ENCODE data around the gene UBE2F.
"Not testable (repeated sequence)": the region's sequence is repeated elsewhere in the genome, so short reads cannot be mapped to it uniquely, and the experiment has no call there.

UBE2F gene

GRCh38 chr2:238042090-238042489, 75.3 kb downstream of the UBE2F start:
- in situ Hi-C loops (cut with MboI; ENCODE audit: low sequenced_read_pairs): no loop called here

GRCh38 chr2:238042849-238043584, 76.2 kb downstream of the UBE2F start:
- in situ Hi-C loops (cut with MboI; ENCODE audit: low sequenced_read_pairs): no loop called here

- in situ Hi-C loops (cut with MboI; ENCODE audit: low sequenced_read_pairs): no loop called here
Measured at GRCh38 chr2:238043851-238044250, 77.0 kb downstream of the UBE2F start.

- in situ Hi-C loops (cut with MboI; ENCODE audit: low sequenced_read_pairs): no loop called here
Measured at GRCh38 chr2:238045575-238045974, 78.8 kb downstream of the UBE2F start.

- in situ Hi-C loops (cut with MboI; ENCODE audit: low sequenced_read_pairs): no loop called here
Measured at GRCh38 chr2:238046725-238047270, 80.0 kb downstream of the UBE2F start.

GRCh38 chr2:238053191-238053776, 86.5 kb downstream of the UBE2F start:
- in situ Hi-C loops (cut with MboI; ENCODE audit: low sequenced_read_pairs): no loop called here

GRCh38 chr2:238055841-238056240, 89.0 kb downstream of the UBE2F start:
- in situ Hi-C loops (cut with MboI; ENCODE audit: low sequenced_read_pairs): no loop called here

- in situ Hi-C loops (cut with MboI; ENCODE audit: low sequenced_read_pairs): not testable (repeated sequence)
Measured at GRCh38 chr2:238057696-238058575, 91.1 kb downstream of the UBE2F start.

GRCh38 chr2:238059505-238059904, 92.7 kb downstream of the UBE2F start:
- in situ Hi-C loops (cut with MboI; ENCODE audit: low sequenced_read_pairs): no loop called here

GRCh38 chr2:238060096-238060541, 93.3 kb downstream of the UBE2F start:
- in situ Hi-C loops (cut with MboI; ENCODE audit: low sequenced_read_pairs): no loop called here

GRCh38 chr2:238060542-238061314, 93.9 kb downstream of the UBE2F start, which contains the start of gene SCLY:
TSS of gene SCLY (plus strand) at chr2:238061001. CDS start at chr2:238061055, 54 bp downstream.
- in situ Hi-C loops (cut with MboI; ENCODE audit: low sequenced_read_pairs): no loop called here

- in situ Hi-C loops (cut with MboI; ENCODE audit: low sequenced_read_pairs): no loop called here
Measured at GRCh38 chr2:238061315-238062202, 94.7 kb downstream of the UBE2F start.

GRCh38 chr2:238063414-238064189, 96.8 kb downstream of the UBE2F start:
- in situ Hi-C loops (cut with MboI; ENCODE audit: low sequenced_read_pairs): no loop called here

GRCh38 chr2:238064376-238064775, 97.6 kb downstream of the UBE2F start:
- in situ Hi-C loops (cut with MboI; ENCODE audit: low sequenced_read_pairs): no loop called here

GRCh38 chr2:238065071-238065846, 98.4 kb downstream of the UBE2F start:
- in situ Hi-C loops (cut with MboI; ENCODE audit: low sequenced_read_pairs): no loop called here

- in situ Hi-C loops (cut with MboI; ENCODE audit: low sequenced_read_pairs): no loop called here
Measured at GRCh38 chr2:238066218-238066617, 99.4 kb downstream of the UBE2F start.

GRCh38 chr2:238066718-238067117, 99.9 kb downstream of the UBE2F start:
- in situ Hi-C loops (cut with MboI; ENCODE audit: low sequenced_read_pairs): not testable (repeated sequence)

- in situ Hi-C loops (cut with MboI; ENCODE audit: low sequenced_read_pairs): no loop called here
Measured at GRCh38 chr2:238067939-238068338, 101.1 kb downstream of the UBE2F start.

Data from HL-60/S4 (cell line).